Renal cortex interstitium (tissue), 11 donors: Measurements from ENCODE around the gene IRAK2. TPM values are rescaled to one million over a fixed set of nuclear protein-coding genes. Genes with fewer than 3 reads are reported as not detected.
"Not testable (repeated sequence)": the region's sequence is repeated elsewhere in the genome, so short reads cannot be mapped to it uniquely, and the experiment has no call there.

Experiments used
- DNase-seq, 11 donors: peaks; one replicate each; pipeline ENCODE4 v3.0.0-alpha.2; 2013; ENCODE audit warnings: low read depth in 9 of 11, low spot score in 4 of 11; ENCODE audit errors: extremely low read depth in 1 of 11
- polyA plus RNA-seq, 3 donors: library from polyadenylated mRNA; unstranded; fragments of 120-200 nt; gene quantifications; one replicate each; pipeline ENCODE4 v1.2.1, GENCODE V29; 2013; ENCODE audit not compliant: insufficient read length in 3 of 3

Gene IRAK2
- polyA plus RNA-seq, 3 donors = 0.61 to 0.76 (median 0.70) TPM

DNA sequence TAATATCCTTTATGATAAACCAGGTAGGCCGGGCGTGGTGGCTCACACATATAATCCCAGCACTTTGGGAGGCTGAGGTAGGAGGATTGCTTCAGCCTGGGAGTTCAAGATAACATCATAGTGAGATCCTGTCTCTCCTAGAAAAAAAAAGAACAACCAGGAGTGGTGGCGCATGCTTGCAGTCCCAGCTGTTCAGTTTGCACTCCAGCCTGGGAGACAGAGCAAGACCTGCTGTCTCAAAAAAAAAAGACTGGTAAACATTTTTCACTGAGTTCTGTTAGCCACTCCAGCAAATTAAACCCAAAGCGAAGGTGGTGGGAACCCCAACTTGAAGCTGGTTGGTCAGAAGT is 9.6 kb upstream of the IRAK2 start:
- DNase-seq = no peak

DNA sequence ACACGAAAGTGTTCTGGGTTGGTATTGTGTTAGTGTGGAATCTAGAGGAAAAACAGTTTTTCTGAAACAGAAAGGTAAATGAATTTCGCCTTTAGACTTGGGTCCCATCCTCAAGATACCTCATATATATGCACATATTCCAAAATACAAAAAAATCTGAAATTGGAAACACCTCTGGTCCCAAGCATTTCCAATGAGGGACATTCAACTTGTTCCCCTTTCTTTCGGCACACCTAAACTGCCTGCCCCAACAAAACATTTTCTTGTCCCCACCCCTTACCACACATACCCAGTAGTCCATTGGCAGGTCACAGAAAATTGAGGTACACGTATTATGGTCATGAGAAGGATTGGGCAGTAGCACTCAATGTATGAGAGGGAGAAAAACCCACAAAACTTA is 9.1 kb upstream of the IRAK2 start:
- DNase-seq = no peak

DNA sequence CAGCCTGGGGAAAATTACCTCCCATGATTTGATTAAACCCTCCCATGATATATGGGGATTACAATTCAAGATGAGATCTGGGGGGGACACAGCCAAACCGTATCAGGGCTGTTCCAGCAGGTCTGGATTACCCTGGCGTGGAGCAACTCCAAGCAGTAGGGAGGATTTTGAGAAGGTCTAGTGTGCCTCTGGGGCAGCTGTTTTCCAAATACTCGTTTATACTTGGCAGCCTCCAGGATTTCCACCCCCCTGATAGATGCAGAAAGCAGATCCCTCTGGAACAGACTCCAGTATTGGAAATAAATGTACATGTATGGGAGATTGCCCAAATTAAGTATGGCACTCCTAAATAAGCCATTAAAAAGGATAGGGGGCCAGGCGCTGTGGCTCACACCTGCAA is 7.7 kb upstream of the IRAK2 start:
- DNase-seq = no peak

DNA sequence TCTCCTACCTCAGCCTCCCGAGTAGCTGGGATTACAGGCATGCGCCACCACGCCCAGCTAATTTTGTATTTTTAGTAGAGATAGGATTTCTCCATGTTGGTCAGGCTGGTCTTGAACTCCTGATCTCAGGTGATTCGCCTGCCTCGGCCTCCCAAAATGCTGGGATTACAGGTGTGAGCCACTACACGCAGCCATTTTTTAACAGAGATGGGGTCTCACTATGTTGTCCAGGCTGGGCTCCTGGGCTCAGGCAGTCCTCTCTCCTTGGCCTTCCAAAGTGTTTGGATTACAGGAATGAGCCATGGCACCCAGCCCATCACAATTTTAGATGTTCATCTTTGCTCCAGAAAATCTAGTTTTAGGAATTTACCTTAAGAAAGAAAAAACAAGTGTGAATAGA is 6.2 kb upstream of the IRAK2 start:
- DNase-seq = not testable (repeated sequence)

DNA sequence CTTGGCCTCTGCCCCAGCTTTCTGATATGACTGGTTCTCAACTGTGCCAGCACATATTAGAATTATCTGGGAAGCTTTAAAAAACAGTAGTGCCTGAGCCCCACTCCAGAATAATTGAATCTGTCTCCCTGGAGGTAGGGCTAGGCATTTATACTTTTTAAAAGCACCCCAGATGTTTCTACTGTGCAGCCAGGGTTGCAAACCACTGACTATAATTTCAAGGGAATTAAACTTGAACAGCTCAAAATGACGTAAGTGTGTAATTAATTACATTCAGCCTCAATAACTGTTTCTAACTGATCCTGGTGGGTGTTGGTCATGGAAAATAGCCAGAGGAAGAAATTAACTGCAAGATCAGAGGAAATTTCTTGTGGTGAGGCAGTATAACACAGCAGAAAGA is 4.4 kb upstream of the IRAK2 start:
- no peak for DNase-seq

DNA sequence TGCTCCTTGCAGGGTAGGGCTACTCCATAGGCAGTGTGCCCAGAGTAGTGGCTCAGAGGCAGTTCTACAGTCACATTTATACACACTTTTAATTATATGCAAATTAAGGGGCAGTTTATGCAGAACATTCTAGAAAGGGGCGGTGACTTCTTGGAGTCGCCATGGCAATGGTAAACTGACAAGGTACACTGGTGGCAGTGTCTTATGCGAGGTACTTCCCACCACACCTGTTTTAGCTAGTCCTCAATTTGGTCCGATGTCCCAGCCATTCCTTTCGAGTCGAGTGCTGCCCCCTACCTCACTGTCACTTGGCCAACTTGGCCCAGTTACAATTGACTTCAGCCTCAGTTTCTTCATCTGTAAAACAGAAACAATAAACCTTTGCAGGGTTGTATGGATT is 3.8 kb upstream of the IRAK2 start:
- DNase-seq = no peak

DNA sequence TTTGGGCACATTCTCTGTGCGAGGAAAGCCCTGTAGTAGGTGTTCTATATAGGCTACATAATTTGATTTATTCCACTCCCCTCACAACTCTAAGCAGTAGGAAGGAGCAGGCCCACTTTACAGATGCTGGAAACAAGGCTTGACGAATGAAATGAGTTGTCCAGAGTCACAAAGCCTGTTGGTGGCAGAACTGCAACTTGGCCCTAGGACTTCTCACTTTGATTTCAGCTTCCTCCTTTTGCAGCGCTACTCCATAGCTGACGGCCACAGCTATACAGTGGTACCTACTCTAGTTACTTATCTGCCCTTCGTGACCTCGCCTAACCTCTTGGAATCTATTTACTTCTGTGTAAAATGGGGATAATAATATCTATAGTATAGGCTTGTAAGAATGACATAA is 2.5 kb upstream of the IRAK2 start:
- DNase-seq = no peak

DNA sequence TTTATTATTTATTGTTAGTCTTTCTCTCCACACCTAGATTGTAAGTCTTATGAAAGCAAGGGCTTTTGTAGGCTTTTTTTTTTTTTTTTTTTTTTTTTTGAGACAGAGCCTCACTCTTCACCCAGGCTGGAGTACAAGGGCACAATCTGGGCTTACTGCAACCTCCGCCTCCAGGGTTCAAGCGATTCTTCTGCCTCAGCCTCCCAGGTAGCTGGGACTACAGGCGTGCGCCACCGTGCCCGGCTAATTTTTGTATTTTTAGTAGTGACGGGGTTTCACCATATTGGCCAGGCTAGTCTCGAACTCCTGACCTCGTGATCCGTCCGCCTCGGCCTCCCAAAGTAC is 546 bp upstream of the IRAK2 start:
- DNase-seq = not testable (repeated sequence)

DNA sequence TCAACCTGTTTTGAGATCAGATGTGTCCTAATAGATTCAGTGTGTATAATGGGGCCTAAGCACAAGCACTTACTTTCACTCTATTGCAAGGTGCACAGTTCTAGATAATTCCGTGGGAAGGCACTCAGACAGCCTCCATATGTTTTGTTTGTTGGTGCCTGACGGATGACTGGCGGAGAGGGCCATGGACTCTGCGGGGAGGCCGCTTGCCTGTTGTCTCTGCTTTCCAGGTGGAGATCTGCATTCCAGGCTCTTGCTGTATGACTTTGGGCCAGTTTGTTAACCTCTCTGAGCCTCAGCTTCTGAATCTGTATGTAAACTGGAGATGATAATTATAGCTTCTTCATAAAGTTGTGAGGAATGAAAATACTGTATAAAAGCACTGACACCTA is 1.5 kb downstream of the IRAK2 start:
- DNase-seq = no peak

DNA sequence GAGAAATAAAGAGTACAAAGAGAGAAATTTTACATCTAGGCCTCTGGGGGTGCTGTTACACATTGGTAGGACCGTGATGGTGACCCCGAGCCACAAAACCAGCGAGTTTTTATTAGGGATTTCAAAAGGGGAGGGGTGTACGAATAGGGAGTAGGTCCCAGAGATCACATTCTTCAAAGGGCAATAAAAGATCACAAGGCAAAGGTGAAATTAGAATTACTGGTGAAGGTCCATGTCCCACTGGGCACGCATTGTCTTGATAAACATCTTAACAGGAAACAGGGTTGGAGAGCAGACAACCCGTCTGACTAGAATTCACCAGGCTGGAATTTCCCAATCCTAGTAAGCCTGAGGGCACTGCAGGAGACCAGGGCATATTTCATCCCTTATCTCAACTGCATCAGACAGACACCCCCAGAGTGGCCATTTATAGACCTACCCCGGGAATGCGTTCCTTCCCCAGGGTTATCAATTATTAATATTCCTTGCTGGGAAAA is 4.3 kb downstream of the IRAK2 start:
- DNase-seq = no peak

DNA sequence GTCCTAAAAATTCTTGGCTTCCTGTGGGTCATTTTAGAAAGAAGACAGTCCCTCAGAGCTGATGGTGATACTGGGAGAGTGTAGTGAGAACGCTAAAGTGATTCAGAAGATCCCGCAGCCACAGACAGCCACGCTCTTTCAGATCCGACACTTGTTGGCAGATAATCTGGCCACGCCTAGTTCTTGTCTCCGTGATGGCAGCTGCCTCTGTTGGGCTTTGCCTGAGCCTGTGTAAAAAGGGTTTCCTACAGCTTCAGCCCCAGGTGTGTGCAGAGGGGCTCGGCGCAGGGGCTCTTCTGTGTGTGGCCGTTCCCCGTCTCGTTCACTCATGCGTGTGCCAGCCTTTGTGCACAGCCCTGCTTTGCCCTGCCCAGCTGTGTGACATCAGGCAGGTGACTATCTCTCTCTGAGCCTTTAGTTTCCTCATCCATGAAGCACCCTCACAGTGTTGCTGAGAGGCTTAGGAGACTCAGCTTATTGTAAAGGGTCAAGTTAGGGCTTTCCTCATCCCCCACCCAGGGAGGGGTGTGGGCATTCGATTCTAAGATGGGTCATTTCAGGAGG is 6.3 kb downstream of the IRAK2 start:
- DNase-seq = no peak

DNA sequence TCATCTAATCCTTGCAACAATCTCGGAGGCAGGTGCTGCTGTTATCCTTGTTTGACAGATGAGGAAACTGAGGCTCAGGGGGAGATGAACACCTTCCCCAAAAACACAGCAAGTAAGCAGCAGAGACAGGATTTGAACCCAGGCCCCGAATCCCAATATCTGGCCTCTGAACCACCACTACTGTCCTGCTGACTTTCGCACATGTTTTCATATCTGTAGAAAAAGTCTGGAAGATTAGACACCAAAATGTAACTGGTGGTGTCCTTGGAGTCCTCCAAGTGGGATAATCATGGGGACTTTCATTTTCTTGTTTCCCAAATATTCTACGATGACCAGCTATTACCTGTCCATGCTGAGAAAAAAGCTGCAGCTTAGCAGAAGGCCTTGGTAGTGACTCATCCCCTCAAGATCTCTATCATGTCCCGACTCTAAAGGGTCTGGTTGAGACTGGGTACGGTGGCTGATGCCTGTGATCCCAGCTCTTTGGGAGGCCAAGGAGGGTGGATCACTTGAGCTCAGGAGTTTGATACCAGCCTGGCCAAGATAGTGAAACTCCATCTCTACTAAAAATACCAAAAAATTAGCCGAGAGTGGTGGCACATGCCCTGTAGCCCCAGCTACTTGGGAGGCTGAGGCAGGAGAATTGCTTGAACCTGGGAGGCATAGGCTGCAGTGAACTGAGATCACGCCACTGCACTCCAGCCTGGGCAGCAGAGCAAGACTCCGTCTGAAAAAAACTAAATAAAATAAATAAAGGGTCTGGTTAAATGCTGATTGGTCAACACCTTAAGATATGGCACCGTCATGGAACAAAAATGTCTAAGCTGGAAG is 8.6 kb downstream of the IRAK2 start:
- DNase-seq = no peak

DNA sequence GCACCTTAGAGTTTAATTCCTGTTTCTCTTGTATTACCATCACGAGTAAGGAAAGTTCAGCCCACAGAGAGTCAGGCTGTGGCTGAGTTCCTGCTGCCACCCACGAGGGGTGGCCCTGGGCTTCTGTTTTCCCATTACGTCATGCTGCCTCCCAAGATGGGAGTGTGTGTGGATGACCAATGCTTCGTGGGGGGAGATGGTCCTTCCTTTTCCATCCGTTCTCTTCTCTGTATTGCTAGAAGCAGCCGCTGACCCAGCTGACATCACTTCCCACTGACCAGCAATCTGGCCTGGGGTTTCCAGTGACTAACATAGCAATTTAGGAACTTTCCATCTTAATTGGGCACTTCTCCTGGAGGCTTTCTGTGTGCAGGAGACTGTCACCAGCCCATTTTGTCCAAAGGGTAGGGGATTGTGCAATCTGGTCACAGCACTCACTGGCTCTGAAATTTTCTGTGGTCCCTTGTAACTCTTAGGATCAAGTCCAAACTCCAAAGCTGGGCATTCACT is 9.3 kb downstream of the IRAK2 start:
- DNase-seq = no peak

DNA sequence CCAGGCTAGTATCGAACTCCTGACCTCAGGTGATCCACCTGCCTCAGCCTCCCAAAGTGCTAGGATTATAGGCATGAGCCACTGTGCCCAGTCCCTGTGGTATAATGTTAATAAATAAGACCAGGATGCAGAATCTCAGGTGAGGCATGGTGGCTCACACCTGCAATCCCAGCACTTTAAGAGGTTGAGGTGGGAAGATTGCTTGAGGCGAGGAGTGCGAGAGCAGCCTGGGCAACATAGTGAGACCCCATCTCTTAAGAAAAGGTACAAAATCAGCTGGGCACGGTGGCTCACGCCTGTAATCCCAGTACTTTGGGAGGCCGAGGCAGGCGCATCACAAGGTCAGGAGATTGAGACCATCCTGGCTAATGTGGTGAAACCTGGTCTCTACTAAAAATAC is 10.6 kb downstream of the IRAK2 start:
- not testable (repeated sequence) for DNase-seq

DNA sequence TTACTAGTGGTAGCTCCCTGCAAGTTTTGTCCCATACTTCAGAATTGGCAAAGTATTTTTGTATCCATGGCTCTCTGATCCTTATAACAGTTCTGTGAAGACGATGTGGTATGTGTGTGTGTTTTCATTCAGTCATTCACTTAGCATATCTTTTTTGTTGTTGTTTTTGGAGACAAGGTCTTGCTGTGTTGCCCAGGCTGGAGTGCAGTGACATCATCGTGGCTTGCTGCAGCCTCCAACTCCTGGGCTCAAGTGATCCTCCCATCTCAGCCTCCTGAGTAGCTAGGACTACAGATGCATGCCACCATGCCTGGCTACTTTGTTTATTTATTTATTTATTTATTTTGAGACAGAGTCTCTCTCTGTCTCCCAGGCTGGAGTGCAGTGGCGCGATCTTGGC is 11.4 kb downstream of the IRAK2 start:
- not testable (repeated sequence) for DNase-seq

DNA sequence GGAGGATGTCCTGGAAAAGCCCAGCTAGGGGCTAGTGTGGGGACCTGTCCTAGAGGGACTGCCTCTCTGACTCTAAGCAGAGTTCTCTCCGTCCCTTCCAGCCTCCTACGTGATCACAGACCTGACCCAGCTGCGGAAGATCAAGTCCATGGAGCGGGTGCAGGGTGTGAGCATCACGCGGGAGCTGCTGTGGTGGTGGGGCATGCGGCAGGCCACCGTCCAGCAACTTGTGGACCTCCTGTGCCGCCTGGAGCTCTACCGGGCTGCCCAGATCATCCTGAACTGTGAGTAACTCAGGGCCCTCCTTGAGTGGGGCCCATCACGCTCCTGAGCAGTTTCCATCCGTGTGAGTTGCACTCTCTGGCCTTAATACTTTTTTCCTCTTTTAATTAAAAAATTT is 13.0 kb downstream of the IRAK2 start:
- no peak for DNase-seq

DNA sequence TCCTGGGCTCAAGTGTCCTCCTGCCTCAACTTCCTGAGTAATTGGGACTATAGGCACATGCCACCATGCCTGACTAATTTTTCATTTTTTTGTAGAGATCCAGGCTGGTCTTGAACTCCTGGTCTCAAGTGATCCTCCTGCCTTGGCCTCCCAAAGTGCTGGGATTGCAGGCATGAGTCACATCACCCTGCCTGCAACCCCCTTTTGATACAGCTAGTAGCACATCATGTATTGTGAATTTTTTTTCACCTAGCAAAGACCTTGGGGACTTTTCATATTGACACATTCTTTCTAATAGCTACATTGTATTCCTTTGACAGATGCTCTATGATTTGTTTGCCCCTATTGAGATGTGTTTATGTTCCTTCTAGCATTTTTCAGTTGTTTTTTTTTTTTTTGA is 14.2 kb downstream of the IRAK2 start:
- DNase-seq = no peak

DNA sequence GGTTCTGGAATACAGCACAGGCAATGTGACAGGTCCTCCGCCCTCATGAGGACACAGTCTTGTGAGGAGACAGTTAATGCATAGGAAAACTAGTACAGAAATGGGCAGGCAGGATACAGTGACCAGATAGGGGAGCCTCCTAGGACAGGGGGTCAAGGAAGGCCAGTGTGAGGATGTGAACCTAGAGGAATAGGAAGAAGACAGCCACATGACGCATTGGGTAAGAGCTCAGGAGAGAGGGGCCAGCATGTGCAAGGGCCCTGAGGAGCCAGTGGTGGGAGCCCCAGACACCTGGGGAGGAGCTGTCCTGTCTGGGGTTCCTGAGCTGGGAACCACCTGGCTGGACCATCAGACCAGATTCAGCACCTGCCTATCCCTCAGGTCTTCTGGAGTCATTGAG is 15.6 kb downstream of the IRAK2 start:
- no peak for DNase-seq

DNA sequence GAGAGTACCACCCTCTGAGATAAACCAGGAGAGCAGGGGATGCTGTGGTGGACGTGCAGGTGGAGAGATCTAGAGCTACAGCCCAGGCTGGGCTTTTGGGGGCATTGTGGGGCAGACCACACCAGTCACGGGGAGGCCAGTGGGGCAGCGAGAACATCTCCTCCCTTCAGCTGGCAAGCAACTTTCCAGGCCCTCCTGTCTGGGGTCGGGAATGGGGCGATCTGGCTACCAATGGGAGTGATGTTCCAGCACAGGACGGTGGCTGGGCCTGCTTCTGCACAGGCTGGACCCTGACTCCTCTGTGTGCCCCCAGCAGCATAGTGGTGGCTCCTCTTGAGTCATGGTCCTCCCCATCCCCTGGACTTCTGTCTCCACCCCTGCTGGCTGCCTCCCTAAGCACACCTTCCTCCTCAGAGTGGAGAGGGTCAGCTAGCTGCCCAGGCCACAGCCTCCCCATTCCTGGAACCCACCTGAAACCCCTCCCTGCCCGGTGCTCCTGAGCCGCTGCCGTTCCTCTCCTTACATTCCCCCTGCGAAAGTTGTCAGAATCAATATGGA is 16.1 kb downstream of the IRAK2 start:
- DNase-seq = no peak

DNA sequence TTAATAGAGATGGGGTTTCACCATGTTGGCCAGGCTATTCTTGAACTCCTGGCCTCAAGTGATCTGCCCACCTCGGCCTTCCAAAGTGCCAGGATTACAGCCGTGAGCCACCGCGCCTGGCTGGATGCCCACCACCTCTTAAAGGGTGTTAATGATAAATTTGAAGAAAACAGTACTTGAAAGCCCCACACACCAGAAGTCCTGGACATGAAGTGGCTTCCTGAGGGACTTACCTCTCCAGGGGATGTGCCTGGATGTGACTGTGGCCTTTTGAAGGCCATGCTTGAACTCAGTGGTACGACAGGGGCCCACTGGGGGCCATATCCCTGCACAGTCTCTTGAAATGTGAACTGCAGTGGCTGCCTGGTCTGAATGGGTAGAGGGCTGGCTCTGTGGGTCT is 18.2 kb downstream of the IRAK2 start:
- no peak for DNase-seq

DNA sequence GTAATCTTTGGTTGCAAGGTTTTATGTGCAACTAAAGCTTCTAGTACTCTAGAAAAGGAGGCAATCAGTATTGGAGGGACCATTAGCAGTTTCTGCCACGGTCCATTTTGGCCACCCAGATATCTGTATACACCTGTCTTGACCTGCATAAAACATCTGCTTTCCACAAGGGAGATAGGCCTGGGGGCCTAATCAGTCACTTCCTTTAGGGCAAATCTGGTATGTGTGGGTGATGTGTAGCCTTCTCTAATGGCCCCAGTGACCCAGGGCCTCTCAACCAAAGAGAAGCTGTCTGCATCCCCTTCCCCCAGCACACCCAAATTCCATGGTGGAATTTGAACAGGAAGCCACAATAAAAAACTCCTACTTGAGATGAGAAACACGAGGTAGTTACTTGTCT is 19.5 kb downstream of the IRAK2 start:
- DNase-seq = no peak
